Common myeloid progenitor, CD34-positive (primary cell): ENCODE measurements around the gene PDE8A.
"Not testable (repeated sequence)": the region's sequence is repeated elsewhere in the genome, so short reads cannot be mapped to it uniquely, and the experiment has no call there.

Experiments used
- CTCF ChIA-PET: fragments of 350-600 bp; sonication (Branson Sonifier 250); formaldehyde crosslinking; loops from one replicate; lab custom pipeline; 2021; ENCODE audit warnings: antibody characterized with exemption; lab: Charles Lee
- POLR2A ChIA-PET: fragments of 350-600 bp; sonication (Branson Sonifier 250); formaldehyde crosslinking; loops from one replicate; lab custom pipeline; 2021; ENCODE audit warnings: antibody characterized with exemption; lab: Charles Lee
- DNase-seq, 3 donors: peaks; one replicate each; pipeline versions ENCODE4 v3.0.0 to v3.0.0-alpha.2; 2013
- H3K27ac ChIP-seq, 2 experiments: 1 replicate in 1 of 2; 2 replicates in 1 of 2; pipeline ENCODE4 v1.7.0; 2013; ENCODE audit warnings: inconsistent platforms in 2 of 2, low read length in 2 of 2, mild to moderate bottlenecking in 2 of 2, low read depth in 1 of 2, moderate library complexity in 1 of 2; ENCODE audit not compliant: severe bottlenecking in 2 of 2, insufficient read depth in 1 of 2, poor library complexity in 1 of 2
- H3K27me3 ChIP-seq, 5 experiments: replicated peaks in 2 of 5; 1 replicate in 3 of 5; 2 replicates in 2 of 5; pipeline versions ENCODE4 v1.6.1 to v1.7.0; 2013; ENCODE audit warnings: low read length in 4 of 5, mild to moderate bottlenecking in 2 of 5, moderate library complexity in 2 of 5, inconsistent platforms in 1 of 5; ENCODE audit not compliant: insufficient read depth in 5 of 5, control insufficient read depth in 4 of 5
- H3K36me3 ChIP-seq, 4 experiments: 1 replicate in 2 of 4; 2 replicates in 2 of 4; pipeline versions ENCODE4 v1.6.1 to v1.7.0; 2013; ENCODE audit warnings: low read length in 3 of 4, control low read depth in 1 of 4, mild to moderate bottlenecking in 1 of 4; ENCODE audit not compliant: control insufficient read depth in 4 of 4, insufficient read depth in 4 of 4
- H3K4me1 ChIP-seq, 4 experiments: 1 replicate in 3 of 4; 2 replicates in 1 of 4; pipeline versions ENCODE4 v1.6.1 to v1.7.1; 2013; ENCODE audit warnings: low read length in 3 of 4, mild to moderate bottlenecking in 3 of 4, control low read depth in 1 of 4, inconsistent platforms in 1 of 4, moderate library complexity in 1 of 4; ENCODE audit not compliant: control insufficient read depth in 4 of 4, insufficient read depth in 4 of 4; ENCODE audit errors: control extremely low read depth in 1 of 4
- H3K4me3 ChIP-seq, 7 experiments: 1 replicate in 4 of 7; 2 replicates in 3 of 7; pipeline versions ENCODE4 v1.5.1 to v1.7.0; 2013; ENCODE audit warnings: mild to moderate bottlenecking in 7 of 7, low read length in 6 of 7, moderate library complexity in 6 of 7, inconsistent platforms in 2 of 7, low read depth in 2 of 7, control low read depth in 1 of 7; ENCODE audit not compliant: insufficient read depth in 4 of 7, control insufficient read depth in 1 of 7; ENCODE audit errors: extremely low read depth in 1 of 7
- H3K9me3 ChIP-seq, 5 experiments: 1 replicate in 4 of 5; 2 replicates in 1 of 5; pipeline versions ENCODE4 v1.6.1 to v1.7.1; 2013; ENCODE audit warnings: low read length in 4 of 5, mild to moderate bottlenecking in 2 of 5, inconsistent platforms in 1 of 5, low read depth in 1 of 5, moderate library complexity in 1 of 5; ENCODE audit not compliant: control insufficient read depth in 4 of 5, insufficient read depth in 2 of 5; ENCODE audit errors: control extremely low read depth in 1 of 5
- WGBS: methylation state at CpG from one replicate; pipeline ENCODE4 v1.1.5; 2013; ENCODE audit not compliant: insufficient coverage; 5-methylcytosine and 5-hydroxymethylcytosine counted together

Gene PDE8A

DNA sequence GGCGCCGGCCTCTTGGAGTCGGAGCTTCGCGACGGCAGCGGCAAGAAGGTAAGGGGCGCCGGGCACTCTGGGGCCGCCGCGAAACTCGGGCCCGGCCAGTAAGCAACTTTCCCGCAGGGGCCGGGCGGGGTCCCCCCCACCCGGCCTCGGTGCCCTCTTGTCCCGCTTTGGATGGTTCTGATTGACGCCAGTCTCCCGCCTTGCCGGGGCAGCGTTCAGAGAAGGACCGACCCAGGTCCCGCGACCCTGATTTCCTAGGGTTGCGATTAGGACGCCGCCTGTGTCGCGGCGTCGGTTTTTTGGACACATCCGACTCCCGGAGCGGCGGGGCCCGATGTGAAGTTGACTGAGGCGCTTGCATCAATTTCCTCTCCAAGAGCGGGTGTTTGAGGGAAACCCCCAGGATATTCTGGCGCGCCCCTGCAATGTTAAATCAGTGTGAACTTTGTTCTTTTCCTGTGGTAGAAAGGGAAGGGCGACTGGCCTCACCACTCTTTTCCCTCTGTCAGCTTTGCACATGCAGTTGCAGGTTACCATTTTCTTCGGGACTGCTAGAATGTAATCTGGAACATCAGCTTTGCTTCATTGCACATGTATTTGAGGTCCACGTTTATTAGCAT is 755 bp downstream of the PDE8A start:
- H3K27ac ChIP-seq: no peak overlapping the region
- H3K36me3 ChIP-seq: no peaks in the 10 kb centered on the region
- H3K9me3 ChIP-seq: no peaks in the 10 kb centered on the region
- ChIA-PET POLR2A (interaction anchor here (0.7 kb wide), 1 partner anchor 10 kb away, joined by 3 read pairs; no protein-coding TSS in a partner anchor), CTCF (interaction anchor here (1.4 kb wide), 1 partner anchor 327 kb away, joined by 3 read pairs; no protein-coding TSS in a partner anchor)
- peak overlapping the region; percentile 59 to 92 (median 78) for H3K4me3 ChIP-seq
- WGBS: 5% methylated on average over 43 of the region's 46 CpGs
- peaks cover 0 to 38% (median 14%) of the 10 kb centered on the region in 5 experiments for H3K27me3 ChIP-seq
- DNase-seq: peak in 2 of 3 donors; percentile 49 to 54
- H3K4me1 ChIP-seq: peaks cover 4 to 25% (median 17%) of the 10 kb centered on the region in 4 experiments

DNA sequence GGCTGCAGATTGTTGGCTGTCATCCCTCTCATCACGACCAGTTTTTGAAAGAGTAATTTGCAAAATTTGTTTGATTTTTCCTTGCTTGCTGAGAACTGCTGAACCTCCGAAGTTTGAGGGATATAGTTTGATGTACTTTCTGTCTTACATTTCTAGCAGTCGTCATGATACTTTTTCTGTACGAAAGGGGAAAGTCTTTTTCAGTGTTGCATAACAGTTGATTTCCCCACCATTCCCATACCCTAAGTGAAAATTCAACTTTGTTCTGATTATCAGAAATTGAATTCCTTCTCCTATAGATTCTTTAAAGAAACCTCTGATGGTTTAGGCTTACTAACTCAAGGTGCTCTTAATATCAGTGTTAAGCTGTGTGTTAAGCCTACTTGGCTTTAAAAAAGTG is 1.6 kb downstream of the PDE8A start:
- peaks cover 4 to 25% (median 19%) of the 10 kb centered on the region in 4 experiments for H3K4me1 ChIP-seq
- peaks cover 0 to 38% (median 14%) of the 10 kb centered on the region in 5 experiments for H3K27me3 ChIP-seq
- H3K36me3 ChIP-seq: no peaks in the 10 kb centered on the region
- POLR2A ChIA-PET: interaction anchor here (0.7 kb wide), 1 partner anchor 9 kb away, joined by 3 read pairs; no protein-coding TSS in a partner anchor
- H3K4me3 ChIP-seq: no peak overlapping the region
- WGBS: 100% methylated on average over 1 of the region's 4 CpGs
- DNase-seq: no peak
- CTCF ChIA-PET: interaction anchor here (1.2 to 1.4 kb wide), 2 partner anchors 49 to 328 kb away, joined by 3 read pairs; no protein-coding TSS in a partner anchor
- H3K9me3 ChIP-seq: no peaks in the 10 kb centered on the region
- no peak overlapping the region for H3K27ac ChIP-seq

DNA sequence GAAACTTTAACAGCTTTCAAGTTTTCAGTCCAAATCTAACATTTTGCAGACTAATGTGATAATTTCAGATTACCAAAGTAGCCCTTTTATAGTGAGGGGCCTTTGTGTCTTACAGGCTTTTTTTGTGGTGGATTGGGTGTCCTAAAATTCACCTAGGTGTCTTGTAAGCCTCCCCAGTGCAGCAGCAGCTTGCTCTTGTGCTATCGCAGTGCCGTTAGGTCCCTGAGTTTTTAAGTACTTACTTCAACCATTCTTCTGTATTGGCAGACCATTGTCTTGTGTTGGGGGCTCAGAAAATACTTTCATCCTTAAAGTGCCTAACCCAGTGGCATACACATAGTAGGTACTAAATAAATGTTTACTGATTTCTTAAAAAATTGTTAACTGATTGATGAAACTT is 2.1 kb downstream of the PDE8A start:
- Histone ChIP-seq H3K9me3 (no peaks in the 10 kb centered on the region), H3K36me3 (no peaks in the 10 kb centered on the region), H3K4me3 (no peak overlapping the region), H3K4me1 (peaks cover 4 to 26% (median 20%) of the 10 kb centered on the region in 4 experiments), H3K27me3 (peaks cover 0 to 34% (median 12%) of the 10 kb centered on the region in 5 experiments), H3K27ac (no peak overlapping the region)
- CTCF ChIA-PET: interaction anchor here (1.2 kb wide), 1 partner anchor 48 kb away, joined by 3 read pairs; no protein-coding TSS in a partner anchor
- DNase-seq: no peak
- 100% methylated on average over 1 of the region's 2 CpGs for WGBS
- POLR2A ChIA-PET: no interaction called here

DNA sequence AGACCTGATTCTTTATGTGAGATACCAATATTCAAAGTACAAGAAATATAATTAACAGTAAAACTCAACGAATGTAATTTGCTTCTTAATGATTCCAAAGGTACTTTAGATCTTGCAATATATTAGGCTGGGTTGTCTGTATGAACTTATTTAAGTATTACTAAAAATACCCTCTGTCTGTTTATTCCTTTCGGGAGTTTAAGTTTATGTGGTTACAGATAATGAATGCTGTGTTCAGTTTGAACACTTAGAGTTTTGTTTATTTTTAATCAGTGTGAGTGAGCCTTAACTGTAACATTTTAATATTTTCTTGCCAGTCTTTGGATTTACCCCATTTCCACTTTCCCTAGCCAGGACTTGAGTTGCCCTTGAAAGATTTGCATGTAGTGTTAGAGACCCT is 3.5 kb downstream of the PDE8A start:
- Histone ChIP-seq H3K27ac (no peak overlapping the region), H3K36me3 (no peaks in the 10 kb centered on the region), H3K9me3 (no peaks in the 10 kb centered on the region), H3K4me3 (no peak overlapping the region), H3K27me3 (peaks cover 0 to 22% (median 8%) of the 10 kb centered on the region in 5 experiments), H3K4me1 (peaks cover 0 to 18% (median 12%) of the 10 kb centered on the region in 4 experiments)
- no CpG with 5 or more reads among the region's 2 CpGs for WGBS
- ChIA-PET POLR2A (no interaction called here), CTCF (no interaction called here)
- no peak for DNase-seq

DNA sequence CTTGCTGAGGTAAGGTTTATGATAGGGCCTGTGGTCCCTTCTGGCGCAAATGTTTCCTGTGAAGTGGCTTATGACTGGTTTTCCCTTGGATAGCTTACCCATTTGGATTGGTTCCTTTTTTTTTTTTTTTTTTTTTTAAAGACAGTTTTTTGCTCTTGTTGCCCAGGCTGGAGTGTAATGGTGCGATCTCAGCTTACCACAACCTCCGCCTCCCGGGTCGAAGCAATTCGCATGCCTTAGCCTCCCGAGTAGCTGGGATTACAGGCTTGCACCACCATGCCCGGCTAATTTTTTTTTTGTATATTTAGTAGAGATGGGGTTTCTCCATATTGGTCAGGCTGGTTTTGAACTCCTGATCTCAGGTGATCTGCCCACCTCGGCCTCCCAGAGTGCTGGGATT is 5.7 kb downstream of the PDE8A start:
- 100% methylated on average over 1 of the region's 9 CpGs for WGBS
- CTCF ChIA-PET: interaction anchor here (0.9 kb wide), 1 partner anchor 14 kb away, joined by 7 read pairs; no protein-coding TSS in a partner anchor

DNA sequence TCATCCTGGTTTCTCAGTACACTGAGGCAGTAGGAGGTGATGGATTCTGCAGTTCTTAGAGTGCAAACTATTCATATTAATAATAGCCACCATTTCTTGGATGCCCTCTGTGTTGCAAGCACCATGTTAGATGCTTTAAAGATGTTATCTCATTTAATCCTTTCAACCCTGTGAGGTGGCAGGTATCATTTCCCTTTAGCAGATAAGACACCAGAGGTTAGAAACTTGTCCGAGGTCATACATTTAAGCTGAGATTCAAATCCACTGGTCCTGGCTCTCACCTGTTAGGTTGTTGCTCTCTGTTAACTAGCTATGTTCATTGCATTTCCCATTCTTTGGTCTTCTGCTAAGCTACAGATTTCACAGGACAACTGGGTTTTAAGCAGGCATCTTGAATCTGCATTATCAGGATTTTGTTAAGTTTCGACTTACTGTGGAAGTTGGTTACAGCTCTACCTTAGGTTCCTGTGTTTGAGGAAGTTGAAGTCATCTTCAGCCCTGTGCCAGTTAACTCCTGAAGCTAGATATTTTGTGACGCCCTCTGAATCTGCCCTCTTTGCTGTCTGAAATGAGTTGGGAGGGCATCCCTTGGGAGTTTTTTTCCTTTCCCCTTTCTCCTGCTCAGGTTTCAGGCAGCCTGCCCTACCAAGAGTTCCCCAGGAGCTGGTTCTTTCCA is 6.4 kb downstream of the PDE8A start:
- Histone ChIP-seq H3K9me3 (no peaks in the 10 kb centered on the region), H3K27ac (no peak overlapping the region), H3K36me3 (no peaks in the 10 kb centered on the region), H3K27me3 (peaks cover 0 to 9% (median 5%) of the 10 kb centered on the region in 5 experiments), H3K4me3 (no peak overlapping the region), H3K4me1 (peaks cover 0 to 16% (median 2%) of the 10 kb centered on the region in 4 experiments)
- ChIA-PET CTCF (interaction anchor here (0.9 to 1.2 kb wide), 2 partner anchors 13 to 60 kb away, joined by 3 to 7 read pairs; no protein-coding TSS in a partner anchor), POLR2A (no interaction called here)
- DNase-seq: no peak
- WGBS: 90% methylated on average over 3 of the region's 3 CpGs

More for the DNA sequence above, 5.7 kb downstream of the PDE8A start:
- H3K27ac ChIP-seq, POLR2A ChIA-PET, DNase-seq, H3K9me3 ChIP-seq, H3K36me3 ChIP-seq, H3K4me3 ChIP-seq: not testable (repeated sequence)
- H3K4me1 ChIP-seq: peaks cover 0 to 15% (median 4%) of the 10 kb centered on the region in 4 experiments
- peaks cover 0 to 16% (median 8%) of the 10 kb centered on the region in 5 experiments for H3K27me3 ChIP-seq
